K562 (cell line): ENCODE measurements around the gene NFYC.

Experiments used
- ELF1 ChIP-seq: fragments of 200-800 bp; sonication (Bioruptor generic); IDR thresholded peaks from 2 replicates; pipeline ENCODE4 v1.6.1; 2016; ENCODE audit warnings: missing genetic modification characterization, missing compliant biosample characterization
- NR2F6 ChIP-seq: fragments of 450-650 bp; formaldehyde crosslinking; IDR thresholded peaks from 2 replicates; pipeline ENCODE4 v1.4.0; 2020; ENCODE audit warnings: mild to moderate bottlenecking
- RNF2 ChIP-seq: sonication (generic); IDR thresholded peaks from 2 replicates; pipeline ENCODE4 v1.6.1; 2016
- SMAD4 ChIP-seq: fragments of 250-450 bp; sonication (Bioruptor Pico); conservative IDR thresholded peaks from 2 replicates; pipeline ENCODE4 v1.8.0; 2021; ENCODE audit warnings: inconsistent platforms, mild to moderate bottlenecking, moderate library complexity
- TOE1 ChIP-seq, 2 experiments: fragments of 450-650 bp in 1 of 2; sonication (generic) in 1 of 2; formaldehyde crosslinking in 1 of 2; IDR thresholded peaks; 2 replicates each; pipeline versions ENCODE4 v1.7.1 to v1.8.0; 2016 to 2022; ENCODE audit warnings: borderline replicate concordance in 2 of 2, mild to moderate bottlenecking in 2 of 2, antibody characterized with exemption in 1 of 2, inconsistent platforms in 1 of 2, low read depth in 1 of 2, missing genetic modification reagents in 1 of 2, moderate library complexity in 1 of 2
- ZNF239 ChIP-seq: fragments of 250-450 bp; sonication (Bioruptor Pico); IDR thresholded peaks from 2 replicates; pipeline ENCODE4 v1.4.0; 2020; ENCODE audit warnings: mild to moderate bottlenecking
- TF ChIP-seq, protein P1 (sequence below): fragments of 150-350 bp; conservative IDR thresholded peaks from 2 replicates; pipeline ENCODE4 v1.6.1; 2014; ENCODE audit warnings: low read length
- TF ChIP-seq, protein P2 (sequence below), 3 experiments: IDR thresholded peaks in 2 of 3; conservative IDR thresholded peaks in 1 of 3; 2 replicates each; pipeline ENCODE4 v1.5.1; 2011 to 2012; ENCODE audit warnings: low read length in 3 of 3, mild to moderate bottlenecking in 3 of 3, control low read depth in 2 of 3, improper control_type of control experiment in 1 of 3, inconsistent platforms in 1 of 3, low read depth in 1 of 3, mixed read lengths in 1 of 3, moderate library complexity in 1 of 3; ENCODE audit not compliant: insufficient read depth in 2 of 3
- TF ChIP-seq, protein P3 (sequence below): sonication (generic); formaldehyde crosslinking; IDR thresholded peaks from 2 replicates; pipeline ENCODE4 v1.9.0; 2022; ENCODE audit warnings: mild to moderate bottlenecking, missing genetic modification reagents

DNA sequence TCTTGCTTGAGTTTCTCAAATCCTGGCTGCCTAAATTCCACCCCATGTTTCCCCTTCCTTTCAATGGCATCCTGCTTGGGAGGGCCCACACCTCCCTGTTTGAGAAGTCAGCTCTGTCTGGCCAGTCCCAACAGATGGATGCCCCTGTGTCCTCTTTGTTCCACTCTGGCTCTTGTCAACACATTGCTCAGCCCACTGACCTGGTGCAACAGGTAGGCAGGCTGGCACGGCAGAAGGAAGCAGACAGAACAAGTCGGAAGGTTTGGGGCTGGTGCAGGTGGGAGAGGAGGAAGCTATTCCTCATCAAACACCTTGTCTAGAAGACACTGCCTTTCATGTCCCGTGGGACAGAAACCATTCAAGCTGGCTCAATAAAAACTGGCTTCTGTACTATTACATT lies 114.7 kb downstream of the NFYC start:
- TF ChIP-seq ELF1 (tag), result no peak
- TF ChIP-seq TOE1 (IDR thresholded peaks at IDR 0.05; ENCODE audit: borderline replicate concordance), result no peak
- no peak for TF ChIP-seq TOE1 (CRISPR knock-in tag; IDR thresholded peaks at IDR 0.05; ENCODE audit: borderline replicate concordance, low read depth)
- TF ChIP-seq SMAD4 (CRISPR knock-in tag), result no peak
- TF ChIP-seq NR2F6 (CRISPR knock-in tag), result no peak
- TF ChIP-seq, protein P1, sequence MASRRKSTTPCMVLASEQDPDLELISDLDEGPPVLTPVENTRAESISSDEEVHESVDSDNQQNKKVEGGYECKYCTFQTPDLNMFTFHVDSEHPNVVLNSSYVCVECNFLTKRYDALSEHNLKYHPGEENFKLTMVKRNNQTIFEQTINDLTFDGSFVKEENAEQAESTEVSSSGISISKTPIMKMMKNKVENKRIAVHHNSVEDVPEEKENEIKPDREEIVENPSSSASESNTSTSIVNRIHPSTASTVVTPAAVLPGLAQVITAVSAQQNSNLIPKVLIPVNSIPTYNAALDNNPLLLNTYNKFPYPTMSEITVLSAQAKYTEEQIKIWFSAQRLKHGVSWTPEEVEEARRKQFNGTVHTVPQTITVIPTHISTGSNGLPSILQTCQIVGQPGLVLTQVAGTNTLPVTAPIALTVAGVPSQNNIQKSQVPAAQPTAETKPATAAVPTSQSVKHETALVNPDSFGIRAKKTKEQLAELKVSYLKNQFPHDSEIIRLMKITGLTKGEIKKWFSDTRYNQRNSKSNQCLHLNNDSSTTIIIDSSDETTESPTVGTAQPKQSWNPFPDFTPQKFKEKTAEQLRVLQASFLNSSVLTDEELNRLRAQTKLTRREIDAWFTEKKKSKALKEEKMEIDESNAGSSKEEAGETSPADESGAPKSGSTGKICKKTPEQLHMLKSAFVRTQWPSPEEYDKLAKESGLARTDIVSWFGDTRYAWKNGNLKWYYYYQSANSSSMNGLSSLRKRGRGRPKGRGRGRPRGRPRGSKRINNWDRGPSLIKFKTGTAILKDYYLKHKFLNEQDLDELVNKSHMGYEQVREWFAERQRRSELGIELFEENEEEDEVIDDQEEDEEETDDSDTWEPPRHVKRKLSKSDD, result no peak
- no peak for TF ChIP-seq ZNF239 (CRISPR knock-in tag)
- TF ChIP-seq RNF2, result no peak
- TF ChIP-seq, protein P2, sequence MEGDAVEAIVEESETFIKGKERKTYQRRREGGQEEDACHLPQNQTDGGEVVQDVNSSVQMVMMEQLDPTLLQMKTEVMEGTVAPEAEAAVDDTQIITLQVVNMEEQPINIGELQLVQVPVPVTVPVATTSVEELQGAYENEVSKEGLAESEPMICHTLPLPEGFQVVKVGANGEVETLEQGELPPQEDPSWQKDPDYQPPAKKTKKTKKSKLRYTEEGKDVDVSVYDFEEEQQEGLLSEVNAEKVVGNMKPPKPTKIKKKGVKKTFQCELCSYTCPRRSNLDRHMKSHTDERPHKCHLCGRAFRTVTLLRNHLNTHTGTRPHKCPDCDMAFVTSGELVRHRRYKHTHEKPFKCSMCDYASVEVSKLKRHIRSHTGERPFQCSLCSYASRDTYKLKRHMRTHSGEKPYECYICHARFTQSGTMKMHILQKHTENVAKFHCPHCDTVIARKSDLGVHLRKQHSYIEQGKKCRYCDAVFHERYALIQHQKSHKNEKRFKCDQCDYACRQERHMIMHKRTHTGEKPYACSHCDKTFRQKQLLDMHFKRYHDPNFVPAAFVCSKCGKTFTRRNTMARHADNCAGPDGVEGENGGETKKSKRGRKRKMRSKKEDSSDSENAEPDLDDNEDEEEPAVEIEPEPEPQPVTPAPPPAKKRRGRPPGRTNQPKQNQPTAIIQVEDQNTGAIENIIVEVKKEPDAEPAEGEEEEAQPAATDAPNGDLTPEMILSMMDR (IDR thresholded peaks at IDR 0.05 in 2 of 3, conservative IDR thresholded peaks at IDR 0.05 in 1 of 3; ENCODE audit: insufficient read depth in 2 of 3, low read depth in 1 of 3, low read length in 3 of 3), result no peak
- TF ChIP-seq, protein P3, sequence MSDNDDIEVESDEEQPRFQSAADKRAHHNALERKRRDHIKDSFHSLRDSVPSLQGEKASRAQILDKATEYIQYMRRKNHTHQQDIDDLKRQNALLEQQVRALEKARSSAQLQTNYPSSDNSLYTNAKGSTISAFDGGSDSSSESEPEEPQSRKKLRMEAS (CRISPR knock-in tag), result no peak
